OCI-LY1 (cell line): ENCODE measurements around the gene RABGAP1.

Experiments used
- EZH2 ChIP-seq: fragments of 200-600 bp; sonication (generic), shearing (Covaris generic); IDR thresholded peaks from 2 replicates; pipeline ENCODE4 v1.8.0; 2017; ENCODE audit warnings: borderline replicate concordance, mixed run types, mild to moderate bottlenecking, antibody characterized with exemption, low read length, moderate library complexity, mixed read lengths
- TF ChIP-seq, protein P1 (sequence below): fragments of 200-600 bp; sonication (generic), shearing (Covaris generic); IDR thresholded peaks from 2 replicates; pipeline ENCODE4 v1.5.1; 2017; ENCODE audit warnings: mild to moderate bottlenecking, antibody characterized with exemption, low read length, moderate library complexity, mixed read lengths

DNA sequence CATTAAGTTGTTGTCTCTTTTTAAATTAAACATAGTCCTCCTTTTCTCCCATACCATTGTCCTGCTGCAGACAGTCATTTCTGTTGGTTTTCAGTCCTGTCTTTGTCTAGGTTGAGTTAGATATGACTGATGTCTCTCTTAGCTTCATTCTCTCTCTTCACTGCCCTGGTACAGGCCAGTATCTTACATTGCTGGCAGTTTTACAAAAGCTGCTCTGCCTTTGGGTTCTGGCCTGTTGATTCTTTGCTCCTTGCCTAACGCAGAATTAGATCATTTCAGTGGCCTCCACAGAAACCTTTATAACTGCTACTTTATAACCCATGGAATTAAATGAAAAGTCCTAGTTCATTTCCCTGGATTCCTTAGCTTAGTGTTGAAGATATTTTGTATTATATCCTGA is 126.3 kb downstream of the RABGAP1 start:
- TF ChIP-seq, protein P1, sequence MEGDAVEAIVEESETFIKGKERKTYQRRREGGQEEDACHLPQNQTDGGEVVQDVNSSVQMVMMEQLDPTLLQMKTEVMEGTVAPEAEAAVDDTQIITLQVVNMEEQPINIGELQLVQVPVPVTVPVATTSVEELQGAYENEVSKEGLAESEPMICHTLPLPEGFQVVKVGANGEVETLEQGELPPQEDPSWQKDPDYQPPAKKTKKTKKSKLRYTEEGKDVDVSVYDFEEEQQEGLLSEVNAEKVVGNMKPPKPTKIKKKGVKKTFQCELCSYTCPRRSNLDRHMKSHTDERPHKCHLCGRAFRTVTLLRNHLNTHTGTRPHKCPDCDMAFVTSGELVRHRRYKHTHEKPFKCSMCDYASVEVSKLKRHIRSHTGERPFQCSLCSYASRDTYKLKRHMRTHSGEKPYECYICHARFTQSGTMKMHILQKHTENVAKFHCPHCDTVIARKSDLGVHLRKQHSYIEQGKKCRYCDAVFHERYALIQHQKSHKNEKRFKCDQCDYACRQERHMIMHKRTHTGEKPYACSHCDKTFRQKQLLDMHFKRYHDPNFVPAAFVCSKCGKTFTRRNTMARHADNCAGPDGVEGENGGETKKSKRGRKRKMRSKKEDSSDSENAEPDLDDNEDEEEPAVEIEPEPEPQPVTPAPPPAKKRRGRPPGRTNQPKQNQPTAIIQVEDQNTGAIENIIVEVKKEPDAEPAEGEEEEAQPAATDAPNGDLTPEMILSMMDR, result no peak
- TF ChIP-seq EZH2, result no peak
